HG03342 (cell line): ENCODE results near the gene CCHCR1.
"Not testable (repeated sequence)": the region's sequence is repeated elsewhere in the genome, so short reads cannot be mapped to it uniquely, and the experiment has no call there.

Experiments used
- ATAC-seq: cut with Tn5 transposase; IDR thresholded peaks from one replicate; pipeline ENCODE4 v1.9.1; 2021; ENCODE audit warnings: mild to moderate bottlenecking, moderate library complexity; ENCODE audit not compliant: unreplicated experiment

Gene CCHCR1, protein sequence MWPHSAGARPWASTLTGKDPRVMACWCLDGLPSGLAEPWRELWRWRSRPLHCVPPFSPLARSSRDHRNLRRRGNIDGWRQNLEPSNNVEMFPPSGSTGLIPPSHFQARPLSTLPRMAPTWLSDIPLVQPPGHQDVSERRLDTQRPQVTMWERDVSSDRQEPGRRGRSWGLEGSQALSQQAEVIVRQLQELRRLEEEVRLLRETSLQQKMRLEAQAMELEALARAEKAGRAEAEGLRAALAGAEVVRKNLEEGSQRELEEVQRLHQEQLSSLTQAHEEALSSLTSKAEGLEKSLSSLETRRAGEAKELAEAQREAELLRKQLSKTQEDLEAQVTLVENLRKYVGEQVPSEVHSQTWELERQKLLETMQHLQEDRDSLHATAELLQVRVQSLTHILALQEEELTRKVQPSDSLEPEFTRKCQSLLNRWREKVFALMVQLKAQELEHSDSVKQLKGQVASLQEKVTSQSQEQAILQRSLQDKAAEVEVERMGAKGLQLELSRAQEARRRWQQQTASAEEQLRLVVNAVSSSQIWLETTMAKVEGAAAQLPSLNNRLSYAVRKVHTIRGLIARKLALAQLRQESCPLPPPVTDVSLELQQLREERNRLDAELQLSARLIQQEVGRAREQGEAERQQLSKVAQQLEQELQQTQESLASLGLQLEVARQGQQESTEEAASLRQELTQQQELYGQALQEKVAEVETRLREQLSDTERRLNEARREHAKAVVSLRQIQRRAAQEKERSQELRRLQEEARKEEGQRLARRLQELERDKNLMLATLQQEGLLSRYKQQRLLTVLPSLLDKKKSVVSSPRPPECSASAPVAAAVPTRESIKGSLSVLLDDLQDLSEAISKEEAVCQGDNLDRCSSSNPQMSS

DNA sequence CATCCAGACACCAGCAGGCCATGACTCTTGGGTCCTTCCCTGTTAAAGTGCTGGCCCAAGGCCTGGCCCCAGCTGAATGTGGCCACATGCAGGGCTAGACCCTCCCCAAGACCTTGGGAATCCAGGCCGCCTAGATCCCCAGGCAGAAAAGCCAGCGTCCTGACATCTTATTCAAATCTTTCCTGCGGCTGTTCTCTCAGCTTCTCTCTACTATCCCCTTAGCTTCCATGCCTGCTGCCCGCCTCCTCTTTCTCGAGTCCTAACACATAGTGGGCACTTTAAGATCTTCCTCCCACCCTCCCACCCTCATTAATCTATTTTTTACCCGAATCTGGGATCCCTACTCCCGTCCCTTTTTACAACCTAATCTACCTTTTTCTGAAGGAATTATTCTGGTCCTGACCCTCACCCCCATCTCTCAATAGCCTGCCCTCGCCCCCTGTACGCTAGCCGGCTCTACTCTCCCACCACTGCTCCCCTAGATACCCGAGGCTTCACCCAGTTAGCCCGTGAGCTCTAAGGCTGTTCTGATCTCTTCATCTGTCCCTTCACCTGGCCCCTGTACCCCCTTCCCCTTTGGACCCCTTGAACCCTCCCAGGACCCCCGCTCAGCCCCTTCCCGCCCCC lies at the start of gene CCHCR1:
CCHCR1 (minus strand) TSS at position 290 of the 627 bp plus-strand sequence; CDS start at position 88, 202 bp downstream.
- ATAC-seq: no peak

- ATAC-seq: no peak
Observed at GRCh38 chr6:31205638-31206037, 48.0 kb upstream of the CCHCR1 start.

DNA sequence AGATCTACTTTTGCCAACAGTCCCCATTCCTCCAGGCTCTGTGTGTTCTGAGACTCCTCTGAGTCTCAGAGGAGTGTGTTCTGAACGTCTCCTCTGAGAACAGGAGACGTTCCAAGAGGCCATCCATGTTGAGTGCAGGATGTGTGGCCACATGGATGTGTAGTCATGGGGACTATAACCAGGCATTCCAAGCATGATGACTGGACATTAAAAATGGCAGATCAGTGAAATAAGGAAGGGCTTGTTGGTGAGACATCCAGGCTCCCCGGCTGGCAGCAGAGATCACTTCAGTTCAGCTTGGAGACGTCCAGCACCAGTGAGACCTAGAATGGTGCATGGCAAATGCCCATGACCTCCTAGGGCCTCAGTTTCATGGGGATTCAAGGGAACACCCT lies 47.1 kb upstream of the CCHCR1 start:
- no peak for ATAC-seq

DNA sequence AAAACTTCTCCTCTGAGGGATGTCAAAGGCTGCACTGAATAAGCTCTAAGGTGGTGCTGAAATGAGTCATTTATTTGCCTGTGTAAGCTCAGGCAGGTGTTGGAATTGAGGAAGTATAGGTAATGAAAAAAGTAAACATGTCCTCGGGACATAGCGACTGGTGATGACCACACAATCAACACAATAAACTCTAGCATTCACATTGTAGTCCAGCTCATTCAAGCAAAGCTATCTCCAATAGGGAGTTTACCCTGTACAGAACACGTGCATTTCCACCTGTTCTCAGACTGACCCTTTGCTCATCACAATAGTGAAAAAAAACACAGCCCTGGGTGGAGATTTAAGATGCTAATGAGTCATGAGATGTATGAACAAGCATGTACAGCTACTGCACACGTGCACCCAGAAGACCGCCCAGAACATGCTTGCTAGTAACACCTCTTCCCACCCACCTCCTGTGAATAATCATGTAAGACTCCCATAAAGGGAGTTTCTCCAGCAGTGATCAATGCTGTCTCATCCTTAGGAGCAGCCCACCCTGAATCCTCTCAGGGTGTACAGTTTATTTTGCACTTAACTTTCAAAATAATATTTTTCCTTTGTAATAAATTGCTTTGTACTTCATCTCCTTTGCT lies 45.9 kb upstream of the CCHCR1 start:
- ATAC-seq: peak; percentile 61

- no peak for ATAC-seq
Observed at GRCh38 chr6:31202259-31203166, 44.9 kb upstream of the CCHCR1 start.

DNA sequence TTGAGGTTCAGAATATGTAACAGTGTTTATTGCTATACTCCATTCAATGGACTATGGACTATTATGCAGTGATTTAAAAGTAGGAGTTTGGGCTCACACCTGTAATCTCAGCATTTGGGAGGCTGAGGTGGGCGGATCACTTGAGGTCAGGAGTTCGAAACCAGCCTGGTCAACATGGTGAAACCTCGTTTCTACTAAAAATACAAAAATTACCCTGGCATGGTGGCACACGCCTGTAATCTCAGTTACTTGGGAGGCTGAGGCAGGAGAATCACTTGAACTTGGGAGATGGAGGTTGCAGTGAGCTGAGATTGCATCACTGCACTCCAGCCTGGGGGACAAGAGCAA lies 41.5 kb upstream of the CCHCR1 start:
- not testable (repeated sequence) for ATAC-seq

- ATAC-seq: peak; percentile 57
Observed at GRCh38 chr6:31197559-31198305, 40.1 kb upstream of the CCHCR1 start.

DNA sequence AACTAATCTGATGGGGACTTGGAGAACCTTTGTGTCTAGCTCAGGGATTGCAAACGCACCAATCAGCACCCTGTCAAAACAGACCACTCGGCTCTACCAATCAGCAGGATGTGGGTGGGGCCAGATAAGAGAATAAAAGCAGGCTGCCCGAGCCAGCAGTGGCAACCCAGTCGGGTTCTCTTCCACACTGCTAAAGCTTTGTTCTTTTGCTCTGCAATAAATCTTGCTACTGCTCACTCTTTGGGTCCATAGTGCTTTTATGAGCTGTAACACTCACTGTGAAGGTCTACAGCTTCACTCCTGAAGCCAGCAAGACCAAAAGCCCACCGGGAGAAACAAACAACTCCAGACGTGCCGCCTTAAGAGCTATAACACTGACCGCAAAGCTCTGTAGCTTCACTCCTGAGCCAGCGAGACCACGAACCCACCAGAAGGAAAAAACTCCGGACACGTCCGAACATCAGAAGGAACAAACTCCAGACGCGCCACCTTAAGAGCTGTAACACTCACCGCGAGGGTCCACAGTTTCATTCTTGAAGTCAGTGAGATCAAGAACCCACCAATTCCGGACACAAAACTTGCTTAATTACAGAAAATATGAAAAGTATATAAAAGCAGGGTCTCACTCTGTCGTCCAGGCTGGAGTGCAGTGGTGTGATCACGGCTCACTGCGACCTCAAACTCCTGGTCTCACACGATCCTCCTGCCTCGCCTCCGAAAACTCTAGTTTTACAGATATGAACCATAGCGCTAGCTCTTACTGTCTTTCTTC lies 38.8 kb upstream of the CCHCR1 start:
- not testable (repeated sequence) for ATAC-seq

DNA sequence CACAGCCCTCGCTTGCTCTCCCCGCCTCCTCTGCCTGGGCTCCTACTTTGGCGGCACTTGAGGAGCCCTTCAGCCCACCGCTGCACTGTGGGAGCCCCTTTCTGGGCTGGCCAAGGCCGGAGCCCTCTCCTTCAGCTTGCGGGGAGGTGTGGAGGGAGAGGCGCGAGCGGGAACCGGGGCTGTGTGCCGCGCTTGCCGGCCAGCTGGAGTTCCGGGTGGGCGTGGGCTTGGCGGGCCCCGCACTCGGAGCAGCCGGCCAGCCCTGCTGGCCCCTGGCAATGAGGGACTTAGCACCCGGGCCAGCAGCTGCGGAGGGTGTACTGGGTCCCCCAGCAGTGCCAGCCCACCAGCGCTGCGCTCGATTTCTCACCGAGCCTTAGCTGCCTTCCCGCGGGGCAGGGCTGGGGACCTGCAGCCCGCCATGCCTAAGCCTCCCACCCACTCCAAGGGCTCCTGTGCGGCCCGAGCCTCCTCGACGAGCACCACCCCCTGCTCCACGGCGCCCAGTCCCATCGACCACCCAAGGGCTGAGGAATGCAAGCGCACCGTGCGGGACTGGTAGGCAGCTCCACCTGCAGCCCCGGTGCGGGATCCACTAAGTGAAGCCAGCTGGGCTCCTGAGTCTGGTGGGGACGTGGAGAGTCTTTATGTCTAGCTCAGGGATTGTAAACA lies 37.8 kb upstream of the CCHCR1 start:
- ATAC-seq: not testable (repeated sequence)

- no peak for ATAC-seq
Observed at GRCh38 chr6:31194061-31194834, 36.6 kb upstream of the CCHCR1 start.

GRCh38 chr6:31193206-31193605 lies 35.6 kb upstream of the CCHCR1 start:
- ATAC-seq: no peak

DNA sequence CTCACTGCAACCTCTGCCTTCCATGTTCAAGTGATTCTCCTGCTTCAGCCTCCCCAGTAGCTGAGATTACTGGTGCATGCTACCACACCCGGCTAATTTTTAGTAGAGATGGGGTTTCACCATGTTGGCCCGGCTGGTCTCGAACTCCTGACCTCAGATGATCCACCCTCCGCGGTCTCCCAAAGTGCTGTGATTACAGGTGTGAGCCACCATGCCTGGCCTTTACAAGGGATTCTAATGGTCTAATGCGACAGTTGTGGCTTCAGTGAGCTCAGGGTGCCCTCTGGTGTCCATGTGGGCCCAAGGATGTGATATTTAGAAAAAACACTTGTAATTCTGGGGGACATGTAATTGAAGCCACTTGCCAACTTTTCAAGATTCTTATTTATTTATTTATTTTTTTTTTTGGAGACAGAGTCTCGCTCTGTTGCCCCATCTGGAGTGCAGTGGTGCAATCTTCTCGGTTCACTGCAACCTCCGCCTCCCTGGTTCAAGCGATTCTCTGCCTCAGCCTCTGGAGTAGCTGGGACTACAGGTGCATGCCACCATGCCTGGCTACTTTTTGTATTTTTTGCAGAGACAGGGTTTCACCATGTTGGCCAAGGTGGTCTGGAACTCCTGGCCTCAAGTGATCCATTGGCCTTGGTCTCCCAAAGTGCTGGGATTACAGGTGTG lies 35.0 kb upstream of the CCHCR1 start:
- not testable (repeated sequence) for ATAC-seq

DNA sequence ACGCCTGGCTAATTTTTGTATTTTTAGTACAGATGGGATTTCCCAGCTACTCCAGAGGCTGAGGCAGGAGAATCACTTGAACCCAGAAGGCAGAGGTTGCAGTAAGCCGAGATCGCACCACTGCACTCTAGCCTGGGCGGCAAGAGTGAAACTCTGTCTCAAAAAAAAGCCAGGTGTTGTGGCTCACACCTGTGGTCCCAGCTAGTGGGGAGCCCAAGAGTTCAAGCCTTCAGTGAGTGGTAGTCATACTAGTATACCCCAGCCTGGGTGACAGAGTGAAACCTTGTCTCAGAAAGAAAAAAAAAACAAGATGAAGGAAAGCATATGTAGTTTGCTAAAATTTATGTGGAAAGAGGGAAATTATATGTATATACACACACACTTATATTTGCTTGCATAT lies 32.9 kb upstream of the CCHCR1 start:
- ATAC-seq: no peak

GRCh38 chr6:31189223-31189622 lies 31.6 kb upstream of the CCHCR1 start:
- not testable (repeated sequence) for ATAC-seq

GRCh38 chr6:31187780-31188194 lies 30.2 kb upstream of the CCHCR1 start:
- ATAC-seq: no peak

DNA sequence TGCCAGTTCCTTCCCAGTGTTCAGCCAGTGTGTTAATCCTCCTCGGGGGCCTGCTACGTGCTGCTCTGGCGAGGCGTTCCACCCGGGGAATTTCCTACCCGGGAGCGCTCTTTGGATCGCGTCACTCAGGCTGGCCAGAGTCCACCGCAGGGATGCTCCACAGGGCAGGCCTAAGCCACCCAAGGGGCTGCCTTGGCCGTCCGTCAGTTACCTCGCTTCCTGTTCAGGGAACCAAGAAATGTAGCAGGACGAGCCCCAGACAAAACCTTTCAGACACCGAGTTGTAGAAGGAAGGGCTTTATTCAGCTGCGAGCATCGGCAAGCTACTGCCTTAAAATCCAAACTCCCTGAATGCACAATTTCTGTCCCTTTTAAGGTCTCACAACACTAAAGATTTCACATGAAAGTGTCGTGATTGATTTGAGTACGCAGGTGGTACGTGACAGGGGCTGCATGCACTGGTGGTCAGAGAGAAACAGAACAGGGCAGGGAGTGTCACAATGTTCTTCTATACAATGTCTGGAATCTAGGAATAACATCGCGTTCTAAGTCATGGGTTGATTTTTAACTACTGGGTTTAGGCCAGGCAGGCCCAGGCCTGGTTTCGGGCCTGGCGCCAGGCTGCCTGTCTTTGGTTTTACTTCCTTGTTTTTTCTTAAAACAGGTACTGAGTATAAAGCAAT lies 28.6 kb upstream of the CCHCR1 start:
- no peak for ATAC-seq
